PC-9 (cell line): ENCODE results near the gene TRUB2. TPM values are rescaled to one million over a fixed set of nuclear protein-coding genes. Genes with fewer than 3 reads are reported as not detected.

Experiments
- BruUV-seq: library from RNA; stranded (reverse); fragments of 400-500 nt; replicated peaks from 2 replicates; lab custom pipeline; 2021; lab: Mats Ljungman, UMichigan
- CTCF ChIA-PET: fragments of 300-600 bp; sonication (Branson Sonifier 250); formaldehyde crosslinking; loops from one replicate; lab custom pipeline; 2022; ENCODE audit warnings: antibody characterized with exemption; lab: Charles Lee
- POLR2A ChIA-PET: fragments of 300-600 bp; sonication (Branson Sonifier 250); formaldehyde crosslinking; loops from one replicate; lab custom pipeline; 2022; ENCODE audit warnings: antibody characterized with exemption; ENCODE audit not compliant: unreplicated experiment; lab: Charles Lee
- DNase-seq, 2 experiments: peaks; one replicate each; pipeline versions ENCODE4 v3.0.0 to v3.0.0-alpha.2; 2015 to 2022; ENCODE audit warnings: mixed read lengths in 1 of 2
- H2AFZ ChIP-seq: fragments of 200-600 bp; sonication (generic); 2 replicates; pipeline ENCODE4 v1.8.1; 2017; ENCODE audit warnings: antibody characterized with exemption
- H3F3A ChIP-seq: fragments of 200-600 bp; sonication (generic); 2 replicates; pipeline ENCODE4 v1.8.1; 2017; ENCODE audit warnings: antibody characterized with exemption, mild to moderate bottlenecking, low read depth; ENCODE audit not compliant: insufficient read depth
- H3K27ac ChIP-seq: fragments of 200-600 bp; sonication (generic); 2 replicates; pipeline ENCODE4 v1.6.1; 2016; ENCODE audit warnings: mixed run types
- H3K27me3 ChIP-seq: fragments of 200-600 bp; sonication (generic); 2 replicates; pipeline ENCODE4 v1.6.1; 2016; ENCODE audit warnings: low read depth, mixed run types; ENCODE audit not compliant: insufficient read depth
- H3K36me3 ChIP-seq: fragments of 200-600 bp; sonication (generic); 2 replicates; pipeline ENCODE4 v1.6.1; 2016; ENCODE audit warnings: low read depth, mixed run types
- H3K4me1 ChIP-seq: fragments of 200-600 bp; sonication (generic); replicated peaks from 2 replicates; pipeline ENCODE4 v1.6.1; 2016; ENCODE audit warnings: mixed run types; ENCODE audit not compliant: insufficient read depth
- H3K4me2 ChIP-seq: fragments of 200-600 bp; sonication (generic); 2 replicates; pipeline ENCODE4 v1.6.1; 2017; ENCODE audit warnings: mixed run types
- H3K4me3 ChIP-seq: fragments of 200-600 bp; sonication (generic); 2 replicates; pipeline ENCODE4 v1.6.1; 2016; ENCODE audit warnings: mixed run types
- H3K79me2 ChIP-seq: fragments of 200-600 bp; sonication (generic); 2 replicates; pipeline ENCODE4 v1.6.1; 2017; ENCODE audit warnings: low read depth, mixed run types
- H3K9me2 ChIP-seq: fragments of 200-600 bp; sonication (generic); 2 replicates; pipeline ENCODE4 v1.8.1; 2017; ENCODE audit warnings: mild to moderate bottlenecking; ENCODE audit not compliant: insufficient read depth
- H3K9me3 ChIP-seq: fragments of 200-600 bp; sonication (generic); 2 replicates; pipeline ENCODE4 v1.8.1; 2016; ENCODE audit warnings: low read depth; ENCODE audit not compliant: insufficient read depth
- H4K20me1 ChIP-seq: fragments of 200-600 bp; sonication (generic); 2 replicates; pipeline ENCODE4 v1.8.1; 2017; ENCODE audit not compliant: insufficient read depth
- CTCF ChIP-seq: fragments of 200-600 bp; sonication (generic); conservative IDR thresholded peaks from 2 replicates; pipeline ENCODE4 v1.6.1; 2017; ENCODE audit warnings: mixed run types, antibody characterized with exemption, mild to moderate bottlenecking, moderate library complexity
- EZH2 ChIP-seq: fragments of 200-600 bp; sonication (generic); IDR thresholded peaks from 2 replicates; pipeline ENCODE4 v1.8.0; 2017; ENCODE audit warnings: antibody characterized with exemption, low read depth
- intact Hi-C: fragments of 100-400 bp; cut with micrococcal nuclease; formaldehyde crosslinking; loops from one replicate; pipeline ENCODE4 v1.10.0; 2022; ENCODE audit not compliant: unreplicated experiment
- total RNA-seq: library from RNA; stranded (reverse); gene quantifications from 2 replicates; pipeline ENCODE4 v1.2.3, GENCODE V29; 2021

The TRUB2 gene
- total RNA-seq, 1 experiment from 2014 or later: 62.1 TPM

GRCh38 chr9:128258326-128258725 is 63.9 kb downstream of the TRUB2 start:
- no peaks in the 10 kb centered on the region for H3K4me1 ChIP-seq
- CTCF ChIA-PET: no interaction called here
- DNase-seq: no peak
- no peak for TF ChIP-seq EZH2
- no peak for TF ChIP-seq CTCF
- H4K20me1 ChIP-seq: peaks cover 4% of the 10 kb centered on the region; the same call in 1 of the 2 replicates
- peaks cover 18% of the 10 kb centered on the region; the same call in 1 of the 2 replicates for H3F3A ChIP-seq
- intact Hi-C loops: no loop called here
- H3K4me2 ChIP-seq: no peak overlapping the region
- H3K27ac ChIP-seq: no peak overlapping the region
- H3K36me3 ChIP-seq: 0 out of 2 replicates have a peak, but pooled peaks cover 4% of the 10 kb centered on the region
- no peaks in the 10 kb centered on the region for H3K9me2 ChIP-seq
- no peaks in the 10 kb centered on the region for H3K27me3 ChIP-seq
- no TSS peak for BruUV-seq
- no peak overlapping the region for H3K4me3 ChIP-seq
- H3K9me3 ChIP-seq: no peaks in the 10 kb centered on the region
- H3K79me2 ChIP-seq: no peaks in the 10 kb centered on the region
- POLR2A ChIA-PET: interaction anchor here (0.7 kb wide), 1 partner anchor 18 kb away, joined by 5 read pairs; the partner anchor contains the start of genes GOLGA2 and SWI5
- no peak overlapping the region for H2AFZ ChIP-seq

DNA sequence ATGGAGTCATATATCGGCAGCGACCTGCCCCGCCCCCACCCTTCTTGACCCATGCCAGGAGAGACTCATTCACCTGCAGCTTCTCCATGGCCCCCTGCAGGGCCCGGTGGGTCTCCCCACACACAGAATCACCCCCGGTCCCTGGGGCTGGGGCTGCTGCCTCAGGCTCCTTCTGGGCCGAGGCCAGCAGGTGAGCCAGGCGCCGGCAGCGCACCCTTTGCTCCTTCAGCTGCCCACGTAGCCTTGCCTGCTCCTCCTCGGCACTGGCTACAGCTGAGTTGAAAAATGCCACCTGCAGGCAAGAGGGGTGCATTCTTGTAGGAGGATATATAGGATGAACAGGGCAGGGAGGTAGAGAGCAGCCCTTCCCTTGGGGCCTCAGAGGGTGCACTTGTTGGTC is 64.3 kb downstream of the TRUB2 start:
- Histone ChIP-seq H3K4me2 (no peak overlapping the region), H3K27ac (no peak overlapping the region), H3K9me2 (no peaks in the 10 kb centered on the region), H3K79me2 (no peaks in the 10 kb centered on the region), H2AFZ (no peak overlapping the region), H3K9me3 (no peaks in the 10 kb centered on the region), H3K4me3 (no peak overlapping the region), H3K36me3 (0 out of 2 replicates have a peak, but pooled peaks cover 4% of the 10 kb centered on the region), H3K4me1 (no peaks in the 10 kb centered on the region), H3K27me3 (no peaks in the 10 kb centered on the region), H3F3A (peaks cover 18% of the 10 kb centered on the region; the same call in 1 of the 2 replicates), H4K20me1 (0 out of 2 replicates have a peak, but pooled peaks cover under 1% of the 10 kb centered on the region)
- ChIA-PET POLR2A (interaction anchor here (0.7 kb wide), 1 partner anchor 18 kb away, joined by 5 read pairs; the partner anchor contains the start of genes GOLGA2 and SWI5), CTCF (no interaction called here)
- intact Hi-C loops: no loop called here
- no TSS peak for BruUV-seq
- DNase-seq: no peak
- TF ChIP-seq CTCF (no peak), EZH2 (no peak)

- no peak overlapping the region for H2AFZ ChIP-seq
- H3K9me2 ChIP-seq: no peaks in the 10 kb centered on the region
- 0 out of 2 replicates have a peak, but pooled peaks cover 4% of the 10 kb centered on the region for H3K36me3 ChIP-seq
- H4K20me1 ChIP-seq: no peaks in the 10 kb centered on the region
- ChIA-PET CTCF (no interaction called here), POLR2A (interaction anchor here (0.7 kb wide), 1 partner anchor 19 kb away, joined by 5 read pairs; the partner anchor contains the start of genes GOLGA2 and SWI5)
- DNase-seq: no peak
- no peaks in the 10 kb centered on the region for H3K4me1 ChIP-seq
- peaks cover 18% of the 10 kb centered on the region; the same call in 1 of the 2 replicates for H3F3A ChIP-seq
- no peak overlapping the region for H3K27ac ChIP-seq
- H3K27me3 ChIP-seq: no peaks in the 10 kb centered on the region
- H3K79me2 ChIP-seq: no peaks in the 10 kb centered on the region
- intact Hi-C loops: no loop called here
- no TSS peak for BruUV-seq
- H3K9me3 ChIP-seq: no peaks in the 10 kb centered on the region
- no peak overlapping the region for H3K4me2 ChIP-seq
- no peak overlapping the region for H3K4me3 ChIP-seq
- no peak for TF ChIP-seq EZH2
Observed at GRCh38 chr9:128257086-128257825, 65.0 kb downstream of the TRUB2 start.

Other genes with a start within 250 kb of the TRUB2 start
- 95.2 and 124 TPM in 2 replicates for gene PTGES2, start 194.7 kb downstream of the TRUB2 start, total RNA-seq
- gene LCN2, start 173.0 kb downstream of the TRUB2 start, total RNA-seq: 430 and 537 TPM in 2 replicates
- gene BBLN, start 162.2 kb downstream of the TRUB2 start, total RNA-seq: 154 and 213 TPM in 2 replicates
- 164 and 213 TPM in 2 replicates for gene CIZ1, start 130.9 kb downstream of the TRUB2 start, total RNA-seq
- 134 and 148 TPM in 2 replicates for gene DNM1, start 119.1 kb downstream of the TRUB2 start, total RNA-seq
- gene GOLGA2, start 46.4 kb downstream of the TRUB2 start, total RNA-seq: 175 and 188 TPM in 2 replicates
- gene SWI5, start 46.2 kb downstream of the TRUB2 start, total RNA-seq: 70.4 and 86.0 TPM in 2 replicates
- 81.8 and 89.5 TPM in 2 replicates for gene COQ4, start 392 bp upstream of the TRUB2 start, total RNA-seq
- gene SLC27A4, start 18.1 kb upstream of the TRUB2 start, total RNA-seq: 27.3 and 30.4 TPM in 2 replicates
- gene URM1, start 48.9 kb upstream of the TRUB2 start, total RNA-seq: 98.1 and 101 TPM in 2 replicates
- gene CERCAM, start 98.4 kb upstream of the TRUB2 start, total RNA-seq: 87.2 and 111 TPM in 2 replicates
- gene ODF2, start 133.6 kb upstream of the TRUB2 start, total RNA-seq: 49.4 and 58.2 TPM in 2 replicates
- gene GLE1, start 182.3 kb upstream of the TRUB2 start, total RNA-seq: 67.2 and 74.2 TPM in 2 replicates
- gene SPTAN1, start 230.1 kb upstream of the TRUB2 start, total RNA-seq: 214 and 239 TPM in 2 replicates